ENCODE measurements around the gene QRSL1. TPM values are rescaled to one million over a fixed set of nuclear protein-coding genes. Genes with fewer than 3 reads are reported as not detected.

The QRSL1 gene
- polyA plus RNA-seq, 1 donor from 2014 or later, result 20.0 TPM

- TF ChIP-seq SMC3 (conservative IDR thresholded peaks at IDR 0.05; ENCODE audit: poor library complexity) (no peak), POLR2AphosphoS5 (IDR thresholded peaks at IDR 0.05) (no peak), TAF1 (IDR thresholded peaks at IDR 0.05; ENCODE audit: low read depth) (no peak), EP300 (conservative IDR thresholded peaks at IDR 0.05; ENCODE audit: poor library complexity, severe bottlenecking) (no peak), MXI1 (conservative IDR thresholded peaks at IDR 0.05; ENCODE audit: poor library complexity, severe bottlenecking) (no peak), CTCF (IDR thresholded peaks at IDR 0.05; ENCODE audit: poor library complexity, severe bottlenecking) (no peak), EZH2 (IDR thresholded peaks at IDR 0.05; ENCODE audit: borderline replicate concordance, insufficient read depth, low read length, poor library complexity, severe bottlenecking) (no peak), RAD21 (conservative IDR thresholded peaks at IDR 0.05) (no peak)
- TF ChIP-seq, protein P1, sequence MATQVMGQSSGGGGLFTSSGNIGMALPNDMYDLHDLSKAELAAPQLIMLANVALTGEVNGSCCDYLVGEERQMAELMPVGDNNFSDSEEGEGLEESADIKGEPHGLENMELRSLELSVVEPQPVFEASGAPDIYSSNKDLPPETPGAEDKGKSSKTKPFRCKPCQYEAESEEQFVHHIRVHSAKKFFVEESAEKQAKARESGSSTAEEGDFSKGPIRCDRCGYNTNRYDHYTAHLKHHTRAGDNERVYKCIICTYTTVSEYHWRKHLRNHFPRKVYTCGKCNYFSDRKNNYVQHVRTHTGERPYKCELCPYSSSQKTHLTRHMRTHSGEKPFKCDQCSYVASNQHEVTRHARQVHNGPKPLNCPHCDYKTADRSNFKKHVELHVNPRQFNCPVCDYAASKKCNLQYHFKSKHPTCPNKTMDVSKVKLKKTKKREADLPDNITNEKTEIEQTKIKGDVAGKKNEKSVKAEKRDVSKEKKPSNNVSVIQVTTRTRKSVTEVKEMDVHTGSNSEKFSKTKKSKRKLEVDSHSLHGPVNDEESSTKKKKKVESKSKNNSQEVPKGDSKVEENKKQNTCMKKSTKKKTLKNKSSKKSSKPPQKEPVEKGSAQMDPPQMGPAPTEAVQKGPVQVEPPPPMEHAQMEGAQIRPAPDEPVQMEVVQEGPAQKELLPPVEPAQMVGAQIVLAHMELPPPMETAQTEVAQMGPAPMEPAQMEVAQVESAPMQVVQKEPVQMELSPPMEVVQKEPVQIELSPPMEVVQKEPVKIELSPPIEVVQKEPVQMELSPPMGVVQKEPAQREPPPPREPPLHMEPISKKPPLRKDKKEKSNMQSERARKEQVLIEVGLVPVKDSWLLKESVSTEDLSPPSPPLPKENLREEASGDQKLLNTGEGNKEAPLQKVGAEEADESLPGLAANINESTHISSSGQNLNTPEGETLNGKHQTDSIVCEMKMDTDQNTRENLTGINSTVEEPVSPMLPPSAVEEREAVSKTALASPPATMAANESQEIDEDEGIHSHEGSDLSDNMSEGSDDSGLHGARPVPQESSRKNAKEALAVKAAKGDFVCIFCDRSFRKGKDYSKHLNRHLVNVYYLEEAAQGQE (IDR thresholded peaks at IDR 0.05; ENCODE audit: borderline replicate concordance), result no peak
- Histone ChIP-seq H4K20me1 (ENCODE audit: insufficient read depth) (no peaks in the 10 kb centered on the region), H3F3A (ENCODE audit: insufficient read depth, low read length, poor library complexity, severe bottlenecking) (no peaks in the 10 kb centered on the region), H3K4me2 (ENCODE audit: low read length) (no peak overlapping the region), H3K9ac (ENCODE audit: low read length) (no peak overlapping the region), H3K36me3 (ENCODE audit: insufficient read depth, low read length) (no peaks in the 10 kb centered on the region), H3K4me3 (ENCODE audit: low read length) (no peak overlapping the region), H3K27ac (ENCODE audit: low read length) (no peak overlapping the region), H2AFZ (ENCODE audit: low read depth, low read length) (no peak overlapping the region), H3K27me3 (ENCODE audit: insufficient read depth, low read depth, low read length) (no peaks in the 10 kb centered on the region), H3K9me2 (ENCODE audit: insufficient read depth, low read length) (no peaks in the 10 kb centered on the region), H3K79me2 (replicated peaks; ENCODE audit: insufficient read depth, low read length) (no peaks in the 10 kb centered on the region), H3K9me3 (ENCODE audit: low read length) (peaks cover 4% of the 10 kb centered on the region)
Measured at GRCh38 chr6:106704327-106704726, 74.9 kb downstream of the QRSL1 start.

DNA sequence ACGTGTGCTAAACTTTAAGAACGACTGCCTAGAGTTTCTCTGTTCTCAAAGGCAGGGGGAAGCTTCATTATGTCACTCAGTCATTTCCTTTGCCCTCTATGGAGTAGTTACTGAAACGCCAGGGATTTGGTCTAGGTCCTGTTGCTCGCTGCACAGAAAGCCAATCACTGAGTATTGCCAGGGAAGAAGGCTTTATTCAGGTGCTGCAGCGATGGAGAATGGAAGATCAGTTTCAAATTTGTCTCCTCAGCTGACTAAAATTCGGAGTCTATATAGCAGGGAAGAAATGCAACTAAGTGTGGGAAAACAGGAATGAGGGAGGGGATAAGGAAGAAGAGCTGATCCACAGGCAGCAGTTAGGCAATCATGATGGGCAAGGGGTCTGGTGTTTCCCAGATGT, 75.8 kb downstream of the QRSL1 start:
- Histone ChIP-seq H3K27ac (ENCODE audit: low read length) (no peak overlapping the region), H3K4me3 (ENCODE audit: low read length) (no peak overlapping the region)

More for the DNA sequence above, 75.8 kb downstream of the QRSL1 start:
- TF ChIP-seq MXI1 (conservative IDR thresholded peaks at IDR 0.05; ENCODE audit: poor library complexity, severe bottlenecking), result no peak
- no peak for TF ChIP-seq SMC3 (conservative IDR thresholded peaks at IDR 0.05; ENCODE audit: poor library complexity)
- TF ChIP-seq, protein P1 (IDR thresholded peaks at IDR 0.05; ENCODE audit: borderline replicate concordance), result no peak
- no peak for TF ChIP-seq RAD21 (conservative IDR thresholded peaks at IDR 0.05)
- no peak for TF ChIP-seq TAF1 (IDR thresholded peaks at IDR 0.05; ENCODE audit: low read depth)
- Histone ChIP-seq H3K9me2 (ENCODE audit: insufficient read depth, low read length) (no peaks in the 10 kb centered on the region), H3K9ac (ENCODE audit: low read length) (no peak overlapping the region), H4K20me1 (ENCODE audit: insufficient read depth) (no peaks in the 10 kb centered on the region), H3F3A (ENCODE audit: insufficient read depth, low read length, poor library complexity, severe bottlenecking) (no peaks in the 10 kb centered on the region), H3K27me3 (ENCODE audit: insufficient read depth, low read depth, low read length) (no peaks in the 10 kb centered on the region), H2AFZ (ENCODE audit: low read depth, low read length) (no peak overlapping the region), H3K36me3 (ENCODE audit: insufficient read depth, low read length) (no peaks in the 10 kb centered on the region), H3K9me3 (ENCODE audit: low read length) (peaks cover 4% of the 10 kb centered on the region), H3K4me2 (ENCODE audit: low read length) (no peak overlapping the region), H3K79me2 (replicated peaks; ENCODE audit: insufficient read depth, low read length) (no peaks in the 10 kb centered on the region)

Data from neural cell (in vitro differentiated cells).